Measurements from ENCODE around the gene JARID2. TPM values are rescaled to one million over a fixed set of nuclear protein-coding genes. Genes with fewer than 3 reads are reported as not detected.

Gene JARID2
- total and polyA plus RNA-seq, 4 donors, result 3.8 to 14.8 (median 12.0) TPM

GRCh38 chr6:15556711-15557110, 310.8 kb downstream of the JARID2 start:
- peaks cover 0 to 5% (median 0%) of the 10 kb centered on the region in 5 donors for H3K4me1 ChIP-seq (ENCODE audit: control insufficient read depth in 5 of 5, insufficient read depth in 5 of 5, low read length in 5 of 5)
- H3K4me3 ChIP-seq, result no peak overlapping the region
- ATAC-seq (ENCODE audit: insufficient read depth, low FRiP score) (no peak), DNase-seq (no peak)
- H3K27ac ChIP-seq (ENCODE audit: low read depth in 1 of 2, low read length in 1 of 2), result no peak overlapping the region
- H3K9me3 ChIP-seq (ENCODE audit: control insufficient read depth in 4 of 4, insufficient read depth in 3 of 4, low read length in 3 of 4), result no peaks in the 10 kb centered on the region
- no peaks in the 10 kb centered on the region for H3K36me3 ChIP-seq (ENCODE audit: control insufficient read depth in 4 of 4, insufficient read depth in 4 of 4, low read length in 4 of 4)
- 95 to 98% methylated on average over 1 of the region's 1 CpG for WGBS, 2 donors
- H3K9ac ChIP-seq (ENCODE audit: insufficient read depth in 1 of 2, low read length in 2 of 2), result no peak overlapping the region
- H3K27me3 ChIP-seq (ENCODE audit: control insufficient read depth in 3 of 3, insufficient read depth in 3 of 3, low read length in 2 of 3), result no peaks in the 10 kb centered on the region
- no peak for TF ChIP-seq CTCF (IDR thresholded peaks at IDR 0.05; ENCODE audit: control extremely low read depth, extremely low read depth)

- no peak for TF ChIP-seq CTCF (IDR thresholded peaks at IDR 0.05; ENCODE audit: control extremely low read depth, extremely low read depth)
- DNase-seq, result no peak
- Histone ChIP-seq H3K36me3 (ENCODE audit: control insufficient read depth in 4 of 4, insufficient read depth in 4 of 4, low read length in 4 of 4) (no peaks in the 10 kb centered on the region), H3K9ac (ENCODE audit: insufficient read depth in 1 of 2, low read length in 2 of 2) (no peak overlapping the region), H3K27ac (ENCODE audit: low read depth in 1 of 2, low read length in 1 of 2) (no peak overlapping the region), H3K4me3 (no peak overlapping the region), H3K4me1 (ENCODE audit: control insufficient read depth in 5 of 5, insufficient read depth in 5 of 5, low read length in 5 of 5) (peaks cover 0 to 2% (median 0%) of the 10 kb centered on the region in 5 donors), H3K27me3 (ENCODE audit: control insufficient read depth in 3 of 3, insufficient read depth in 3 of 3, low read length in 2 of 3) (no peaks in the 10 kb centered on the region), H3K9me3 (ENCODE audit: control insufficient read depth in 4 of 4, insufficient read depth in 3 of 4, low read length in 3 of 4) (no peaks in the 10 kb centered on the region)
- ATAC-seq (ENCODE audit: insufficient read depth, low FRiP score), result no peak
Measured at GRCh38 chr6:15557174-15557573, 311.3 kb downstream of the JARID2 start.

GRCh38 chr6:15560713-15561112, 314.8 kb downstream of the JARID2 start:
- TF ChIP-seq CTCF (IDR thresholded peaks at IDR 0.05; ENCODE audit: control extremely low read depth, extremely low read depth), result no peak
- WGBS, 2 donors, result 78 to 97% methylated on average over 1 of the region's 1 CpG
- no peak overlapping the region for H3K4me3 ChIP-seq

More at GRCh38 chr6:15560713-15561112, 314.8 kb downstream of the JARID2 start:
- H3K9ac ChIP-seq (ENCODE audit: insufficient read depth in 1 of 2, low read length in 2 of 2), result no peak overlapping the region
- ATAC-seq (ENCODE audit: insufficient read depth, low FRiP score) (no peak), DNase-seq (no peak)
- H3K36me3 ChIP-seq (ENCODE audit: control insufficient read depth in 4 of 4, insufficient read depth in 4 of 4, low read length in 4 of 4), result no peaks in the 10 kb centered on the region
- H3K4me1 ChIP-seq (ENCODE audit: control insufficient read depth in 5 of 5, insufficient read depth in 5 of 5, low read length in 5 of 5), result peaks cover 0 to 2% (median 0%) of the 10 kb centered on the region in 5 donors
- no peaks in the 10 kb centered on the region for H3K27me3 ChIP-seq (ENCODE audit: control insufficient read depth in 3 of 3, insufficient read depth in 3 of 3, low read length in 2 of 3)
- no peaks in the 10 kb centered on the region for H3K9me3 ChIP-seq (ENCODE audit: control insufficient read depth in 4 of 4, insufficient read depth in 3 of 4, low read length in 3 of 4)
- no peak overlapping the region for H3K27ac ChIP-seq (ENCODE audit: low read depth in 1 of 2, low read length in 1 of 2)
